Measurements from ENCODE around the gene RAPGEF5. TPM values are rescaled to one million over a fixed set of nuclear protein-coding genes. Genes with fewer than 3 reads are reported as not detected.

RAPGEF5 gene
- total RNA-seq, 2 experiments from 2014 or later, result 0.21 to 0.40 TPM

- Mint-ChIP-seq H3K27me3 (ENCODE audit: low read depth) (no peaks in the 10 kb centered on the region), H3K9me3 (no peaks in the 10 kb centered on the region), H3K4me3 (no peak overlapping the region), H3K36me3 (ENCODE audit: low read depth) (no peaks in the 10 kb centered on the region), H3K27ac (no peak overlapping the region), H3K4me1 (ENCODE audit: low read depth) (no peaks in the 10 kb centered on the region)
- CTCF ChIA-PET, result no interaction called here
- no peak for DNase-seq
- intact Hi-C loops (cut with micrococcal nuclease), result no loop called here
Observed at GRCh38 chr7:22141355-22141754, 215.6 kb downstream of the RAPGEF5 start.

GRCh38 chr7:22140578-22140977 is 216.4 kb downstream of the RAPGEF5 start:
- CTCF ChIA-PET, result interaction anchor here (0.6 to 1.2 kb wide), 2 partner anchors 31 to 259 kb away, joined by 3 to 5 read pairs; no protein-coding TSS in a partner anchor
- Mint-ChIP-seq H3K4me1 (ENCODE audit: low read depth) (no peaks in the 10 kb centered on the region), H3K4me3 (no peak overlapping the region), H3K36me3 (ENCODE audit: low read depth) (no peaks in the 10 kb centered on the region), H3K9me3 (no peaks in the 10 kb centered on the region), H3K27me3 (ENCODE audit: low read depth) (no peaks in the 10 kb centered on the region), H3K27ac (no peak overlapping the region)
- no peak for DNase-seq
- intact Hi-C loops (cut with micrococcal nuclease), result no loop called here

- CTCF ChIA-PET, result no interaction called here
- no peak for DNase-seq
- intact Hi-C loops (cut with micrococcal nuclease), result no loop called here
- no peaks in the 10 kb centered on the region for H3K4me1 Mint-ChIP-seq (ENCODE audit: low read depth)
- no peak overlapping the region for H3K4me3 Mint-ChIP-seq
- H3K36me3 Mint-ChIP-seq (ENCODE audit: low read depth), result no peaks in the 10 kb centered on the region
- no peak overlapping the region for H3K27ac Mint-ChIP-seq
- H3K27me3 Mint-ChIP-seq (ENCODE audit: low read depth), result no peaks in the 10 kb centered on the region
- H3K9me3 Mint-ChIP-seq, result no peaks in the 10 kb centered on the region
Observed at GRCh38 chr7:22138886-22139285, 218.1 kb downstream of the RAPGEF5 start.

GRCh38 chr7:22138106-22138505 is 218.8 kb downstream of the RAPGEF5 start:
- intact Hi-C loops (cut with micrococcal nuclease), result no loop called here
- no peak overlapping the region for H3K27ac Mint-ChIP-seq
- no peaks in the 10 kb centered on the region for H3K9me3 Mint-ChIP-seq
- peaks cover 2% of the 10 kb centered on the region for H3K27me3 Mint-ChIP-seq (ENCODE audit: low read depth)
- CTCF ChIA-PET, result interaction anchor here (0.8 kb wide), 1 partner anchor 244 kb away, joined by 3 read pairs; no protein-coding TSS in a partner anchor
- H3K4me1 Mint-ChIP-seq (ENCODE audit: low read depth), result no peaks in the 10 kb centered on the region
- H3K36me3 Mint-ChIP-seq (ENCODE audit: low read depth), result no peaks in the 10 kb centered on the region
- DNase-seq, result no peak
- no peak overlapping the region for H3K4me3 Mint-ChIP-seq

GRCh38 chr7:22137466-22137865 is 219.5 kb downstream of the RAPGEF5 start:
- CTCF ChIA-PET, result interaction anchor here (0.8 to 0.9 kb wide), 2 partner anchors 28 to 245 kb away, joined by 3 to 4 read pairs; no protein-coding TSS in a partner anchor
- peaks cover 4% of the 10 kb centered on the region for H3K27me3 Mint-ChIP-seq (ENCODE audit: low read depth)
- intact Hi-C loops (cut with micrococcal nuclease), result no loop called here
- no peak overlapping the region for H3K27ac Mint-ChIP-seq
- no peaks in the 10 kb centered on the region for H3K36me3 Mint-ChIP-seq (ENCODE audit: low read depth)
- H3K9me3 Mint-ChIP-seq, result no peaks in the 10 kb centered on the region
- H3K4me1 Mint-ChIP-seq (ENCODE audit: low read depth), result no peaks in the 10 kb centered on the region
- no peak overlapping the region for H3K4me3 Mint-ChIP-seq
- DNase-seq, result no peak

- CTCF ChIA-PET, result interaction anchor here (0.9 kb wide), 1 partner anchor 27 kb away, joined by 4 read pairs; no protein-coding TSS in a partner anchor
- intact Hi-C loops (cut with micrococcal nuclease), result no loop called here
- H3K27me3 Mint-ChIP-seq (ENCODE audit: low read depth), result peaks cover 4% of the 10 kb centered on the region
- H3K9me3 Mint-ChIP-seq, result no peaks in the 10 kb centered on the region
- no peaks in the 10 kb centered on the region for H3K4me1 Mint-ChIP-seq (ENCODE audit: low read depth)
- no peak for DNase-seq
- H3K27ac Mint-ChIP-seq, result no peak overlapping the region
- H3K4me3 Mint-ChIP-seq, result no peak overlapping the region
- no peaks in the 10 kb centered on the region for H3K36me3 Mint-ChIP-seq (ENCODE audit: low read depth)
Observed at GRCh38 chr7:22137026-22137425, 219.9 kb downstream of the RAPGEF5 start.

GRCh38 chr7:22129819-22130580 is 227.0 kb downstream of the RAPGEF5 start:
- Mint-ChIP-seq H3K27ac (no peak overlapping the region), H3K36me3 (ENCODE audit: low read depth) (no peaks in the 10 kb centered on the region), H3K4me3 (no peak overlapping the region), H3K9me3 (no peaks in the 10 kb centered on the region), H3K27me3 (ENCODE audit: low read depth) (peaks cover 9% of the 10 kb centered on the region), H3K4me1 (ENCODE audit: low read depth) (no peaks in the 10 kb centered on the region)
- intact Hi-C loops (cut with micrococcal nuclease), result no loop called here
- DNase-seq, result no peak
- CTCF ChIA-PET, result no interaction called here

GRCh38 chr7:22129166-22129565 is 227.8 kb downstream of the RAPGEF5 start:
- H3K27me3 Mint-ChIP-seq (ENCODE audit: low read depth), result peaks cover 9% of the 10 kb centered on the region
- H3K4me3 Mint-ChIP-seq, result no peak overlapping the region
- CTCF ChIA-PET, result no interaction called here
- no peak overlapping the region for H3K27ac Mint-ChIP-seq
- H3K4me1 Mint-ChIP-seq (ENCODE audit: low read depth), result no peaks in the 10 kb centered on the region
- H3K36me3 Mint-ChIP-seq (ENCODE audit: low read depth), result no peaks in the 10 kb centered on the region
- intact Hi-C loops (cut with micrococcal nuclease), result no loop called here
- no peaks in the 10 kb centered on the region for H3K9me3 Mint-ChIP-seq
- DNase-seq, result no peak

- H3K4me3 Mint-ChIP-seq, result no peak overlapping the region
- H3K36me3 Mint-ChIP-seq (ENCODE audit: low read depth), result no peaks in the 10 kb centered on the region
- H3K4me1 Mint-ChIP-seq (ENCODE audit: low read depth), result no peaks in the 10 kb centered on the region
- CTCF ChIA-PET, result no interaction called here
- peaks cover 8% of the 10 kb centered on the region for H3K27me3 Mint-ChIP-seq (ENCODE audit: low read depth)
- intact Hi-C loops (cut with micrococcal nuclease), result no loop called here
- DNase-seq, result no peak
- H3K9me3 Mint-ChIP-seq, result no peaks in the 10 kb centered on the region
- no peak overlapping the region for H3K27ac Mint-ChIP-seq
Observed at GRCh38 chr7:22128528-22128920, 228.4 kb downstream of the RAPGEF5 start.

- no peak overlapping the region for H3K27ac Mint-ChIP-seq
- no peak for DNase-seq
- H3K4me1 Mint-ChIP-seq (ENCODE audit: low read depth), result no peaks in the 10 kb centered on the region
- H3K9me3 Mint-ChIP-seq, result no peaks in the 10 kb centered on the region
- intact Hi-C loops (cut with micrococcal nuclease), result no loop called here
- no peak overlapping the region for H3K4me3 Mint-ChIP-seq
- H3K36me3 Mint-ChIP-seq (ENCODE audit: low read depth), result no peaks in the 10 kb centered on the region
- peaks cover 7% of the 10 kb centered on the region for H3K27me3 Mint-ChIP-seq (ENCODE audit: low read depth)
- CTCF ChIA-PET, result interaction anchor here (1.4 kb wide), 1 partner anchor 18 kb away, joined by 5 read pairs; no protein-coding TSS in a partner anchor
Observed at GRCh38 chr7:22127835-22128527, 229.0 kb downstream of the RAPGEF5 start.

GRCh38 chr7:22125436-22125835 is 231.5 kb downstream of the RAPGEF5 start:
- Mint-ChIP-seq H3K36me3 (ENCODE audit: low read depth) (no peaks in the 10 kb centered on the region), H3K27ac (no peak overlapping the region), H3K27me3 (ENCODE audit: low read depth) (peaks cover 5% of the 10 kb centered on the region), H3K9me3 (no peaks in the 10 kb centered on the region), H3K4me3 (no peak overlapping the region), H3K4me1 (ENCODE audit: low read depth) (peaks cover 9% of the 10 kb centered on the region)
- intact Hi-C loops (cut with micrococcal nuclease), result no loop called here
- CTCF ChIA-PET, result interaction anchor here (1.4 kb wide), 1 partner anchor 15 kb away, joined by 3 read pairs; no protein-coding TSS in a partner anchor
- DNase-seq, result no peak

- H3K27ac Mint-ChIP-seq, result no peak overlapping the region
- peaks cover 9% of the 10 kb centered on the region for H3K4me1 Mint-ChIP-seq (ENCODE audit: low read depth)
- no peak overlapping the region for H3K4me3 Mint-ChIP-seq
- CTCF ChIA-PET, result interaction anchor here (0.7 to 1.4 kb wide), 2 partner anchors 14 to 15 kb away, joined by 3 read pairs; no protein-coding TSS in a partner anchor
- H3K36me3 Mint-ChIP-seq (ENCODE audit: low read depth), result no peaks in the 10 kb centered on the region
- H3K27me3 Mint-ChIP-seq (ENCODE audit: low read depth), result peaks cover 5% of the 10 kb centered on the region
- no peak for DNase-seq
- intact Hi-C loops (cut with micrococcal nuclease), result no loop called here
- H3K9me3 Mint-ChIP-seq, result no peaks in the 10 kb centered on the region
Observed at GRCh38 chr7:22124941-22125340, 232.0 kb downstream of the RAPGEF5 start.
